ENCODE results near the gene TNFSF18. TPM values are rescaled to one million over a fixed set of nuclear protein-coding genes. Genes with fewer than 3 reads are reported as not detected.

TNFSF18 gene
- total and polyA plus RNA-seq, 2 experiments from 2014 or later: 0.13 TPM; not detected in 1

- no peaks in the 10 kb centered on the region for H4K20me1 ChIP-seq (ENCODE audit: insufficient read depth, poor library complexity, severe bottlenecking)
- DNase-seq (ENCODE audit: low spot score): no peak
- no peaks in the 10 kb centered on the region for H3K9me2 ChIP-seq (replicated peaks; ENCODE audit: insufficient read depth)
- H2AFZ ChIP-seq: no peak overlapping the region
- H3K9me3 ChIP-seq (ENCODE audit: low read depth): no peaks in the 10 kb centered on the region
- no peak for TF ChIP-seq EZH2phosphoT487 (IDR thresholded peaks at IDR 0.05; ENCODE audit: low read depth, severe bottlenecking, unreplicated experiment)
- no peak for TF ChIP-seq CTCF (IDR thresholded peaks at IDR 0.05; ENCODE audit: poor library complexity)
- TF ChIP-seq EZH2 (IDR thresholded peaks at IDR 0.05; ENCODE audit: borderline replicate concordance): no peak
- H3K36me3 ChIP-seq (replicated peaks; ENCODE audit: insufficient read depth, low read depth): no peaks in the 10 kb centered on the region
- 47% methylated on average over 4 of the region's 4 CpGs for WGBS (ENCODE audit: low lambda C conversion rate, missing lambda C conversion rate)
- no peak overlapping the region for H3K27ac ChIP-seq
- no peaks in the 10 kb centered on the region for H3K27me3 ChIP-seq
- H3K79me2 ChIP-seq: no peaks in the 10 kb centered on the region
- H3K4me2 ChIP-seq: no peak overlapping the region
- no peak overlapping the region for H3K4me3 ChIP-seq
- no peaks in the 10 kb centered on the region for H3K4me1 ChIP-seq (ENCODE audit: insufficient read depth)
Measured at GRCh38 chr1:173017792-173018191, 32.9 kb downstream of the TNFSF18 start.

- H3K27me3 ChIP-seq: no peaks in the 10 kb centered on the region
- no peak for TF ChIP-seq CTCF (IDR thresholded peaks at IDR 0.05; ENCODE audit: poor library complexity)
- no peak for TF ChIP-seq EZH2phosphoT487 (IDR thresholded peaks at IDR 0.05; ENCODE audit: low read depth, severe bottlenecking, unreplicated experiment)
- TF ChIP-seq EZH2 (IDR thresholded peaks at IDR 0.05; ENCODE audit: borderline replicate concordance): no peak
- no peak overlapping the region for H3K4me2 ChIP-seq
- H3K9me2 ChIP-seq (replicated peaks; ENCODE audit: insufficient read depth): no peaks in the 10 kb centered on the region
- no peaks in the 10 kb centered on the region for H3K9me3 ChIP-seq (ENCODE audit: low read depth)
- no peaks in the 10 kb centered on the region for H3K4me1 ChIP-seq (ENCODE audit: insufficient read depth)
- H3K4me3 ChIP-seq: no peak overlapping the region
- H4K20me1 ChIP-seq (ENCODE audit: insufficient read depth, poor library complexity, severe bottlenecking): no peaks in the 10 kb centered on the region
- H2AFZ ChIP-seq: no peak overlapping the region
- WGBS (ENCODE audit: low lambda C conversion rate, missing lambda C conversion rate): 95% methylated on average over 1 of the region's 1 CpG
- DNase-seq (ENCODE audit: low spot score): no peak
- no peaks in the 10 kb centered on the region for H3K79me2 ChIP-seq
- no peak overlapping the region for H3K27ac ChIP-seq
- no peaks in the 10 kb centered on the region for H3K36me3 ChIP-seq (replicated peaks; ENCODE audit: insufficient read depth, low read depth)
Measured at GRCh38 chr1:173016419-173016818, 34.3 kb downstream of the TNFSF18 start.

DNA sequence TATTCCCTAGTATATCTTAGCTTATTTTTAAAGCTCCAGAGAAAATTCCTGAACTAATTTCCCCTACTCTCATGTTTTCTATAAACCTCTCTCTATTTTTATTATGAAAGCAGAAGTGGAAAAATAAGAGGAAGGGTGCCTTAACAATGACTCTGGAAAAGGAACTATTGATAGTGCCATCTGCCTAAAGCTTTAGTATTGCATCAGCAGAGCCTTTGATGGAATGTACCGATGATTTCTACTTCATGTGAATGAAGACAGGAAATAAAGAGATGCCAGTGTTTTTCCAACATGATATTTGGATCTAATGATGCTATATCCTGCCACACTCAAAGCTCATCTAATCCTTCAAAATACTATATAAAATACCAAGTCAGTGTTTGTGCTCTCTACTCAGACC, 35.1 kb downstream of the TNFSF18 start:
- no peaks in the 10 kb centered on the region for H3K27me3 ChIP-seq
- H3K27ac ChIP-seq: no peak overlapping the region
- no peaks in the 10 kb centered on the region for H3K4me1 ChIP-seq (ENCODE audit: insufficient read depth)
- no peak overlapping the region for H3K4me2 ChIP-seq
- DNase-seq (ENCODE audit: low spot score): no peak
- no peaks in the 10 kb centered on the region for H3K79me2 ChIP-seq
- WGBS (ENCODE audit: low lambda C conversion rate, missing lambda C conversion rate): 96% methylated on average over 1 of the region's 1 CpG
- no peak overlapping the region for H3K4me3 ChIP-seq
- H2AFZ ChIP-seq: no peak overlapping the region
- no peaks in the 10 kb centered on the region for H3K36me3 ChIP-seq (replicated peaks; ENCODE audit: insufficient read depth, low read depth)
- TF ChIP-seq EZH2 (IDR thresholded peaks at IDR 0.05; ENCODE audit: borderline replicate concordance) (no peak), CTCF (IDR thresholded peaks at IDR 0.05; ENCODE audit: poor library complexity) (no peak), EZH2phosphoT487 (IDR thresholded peaks at IDR 0.05; ENCODE audit: low read depth, severe bottlenecking, unreplicated experiment) (no peak)
- no peaks in the 10 kb centered on the region for H4K20me1 ChIP-seq (ENCODE audit: insufficient read depth, poor library complexity, severe bottlenecking)
- no peaks in the 10 kb centered on the region for H3K9me3 ChIP-seq (ENCODE audit: low read depth)
- no peaks in the 10 kb centered on the region for H3K9me2 ChIP-seq (replicated peaks; ENCODE audit: insufficient read depth)

- Histone ChIP-seq H3K4me2 (no peak overlapping the region), H3K79me2 (no peaks in the 10 kb centered on the region), H2AFZ (no peak overlapping the region), H3K4me1 (ENCODE audit: insufficient read depth) (no peaks in the 10 kb centered on the region), H3K27me3 (no peaks in the 10 kb centered on the region), H3K9me2 (replicated peaks; ENCODE audit: insufficient read depth) (no peaks in the 10 kb centered on the region), H3K36me3 (replicated peaks; ENCODE audit: insufficient read depth, low read depth) (no peaks in the 10 kb centered on the region), H3K4me3 (no peak overlapping the region), H4K20me1 (ENCODE audit: insufficient read depth, poor library complexity, severe bottlenecking) (no peaks in the 10 kb centered on the region), H3K9me3 (ENCODE audit: low read depth) (no peaks in the 10 kb centered on the region), H3K27ac (no peak overlapping the region)
- TF ChIP-seq CTCF (IDR thresholded peaks at IDR 0.05; ENCODE audit: poor library complexity): no peak
- TF ChIP-seq EZH2phosphoT487 (IDR thresholded peaks at IDR 0.05; ENCODE audit: low read depth, severe bottlenecking, unreplicated experiment): no peak
- no peak for TF ChIP-seq EZH2 (IDR thresholded peaks at IDR 0.05; ENCODE audit: borderline replicate concordance)
- WGBS (ENCODE audit: low lambda C conversion rate, missing lambda C conversion rate): 100% methylated on average over 1 of the region's 1 CpG
- no peak for DNase-seq (ENCODE audit: low spot score)
Measured at GRCh38 chr1:173014160-173014559, 36.6 kb downstream of the TNFSF18 start.
